HL-60 (cell line): ENCODE data around the gene ANKRD9.

ENCODE experiments used
- DNase-seq, 2 experiments: peaks; one replicate each; pipeline ENCODE4 v3.0.0-alpha.2; 2010 to 2020; ENCODE audit warnings: low read depth in 1 of 2, low spot score in 1 of 2
- H3K27ac ChIP-seq: fragments of 250-450 bp; sonication (Bioruptor Pico); replicated peaks from 2 replicates; pipeline ENCODE4 v1.5.1; 2020; ENCODE audit warnings: mild to moderate bottlenecking, moderate library complexity
- H3K27me3 ChIP-seq: fragments of 250-450 bp; sonication (Bioruptor Pico); 2 replicates; pipeline ENCODE4 v1.5.1; 2021; ENCODE audit warnings: mild to moderate bottlenecking, moderate library complexity; ENCODE audit not compliant: insufficient read depth, poor library complexity, severe bottlenecking
- H3K4me3 ChIP-seq: replicated peaks from 2 replicates; pipeline ENCODE4 v1.5.1; 2011; ENCODE audit warnings: mild to moderate bottlenecking, control low read depth, low read length; ENCODE audit not compliant: insufficient read depth
- GABPA ChIP-seq: IDR thresholded peaks from 2 replicates; pipeline ENCODE4 v1.6.1; 2012; ENCODE audit warnings: low read depth
- POLR2AphosphoS5 ChIP-seq: IDR thresholded peaks from 2 replicates; pipeline ENCODE4 v1.6.1; 2012; ENCODE audit warnings: low read depth
- SPI1 ChIP-seq: IDR thresholded peaks from 2 replicates; pipeline ENCODE4 v1.6.1; 2012; ENCODE audit warnings: low read depth, mild to moderate bottlenecking, borderline replicate concordance
- TF ChIP-seq, protein P1 (sequence below): IDR thresholded peaks from one replicate; pipeline ENCODE4 v1.5.1; 2011; ENCODE audit warnings: low read length, control low read depth, inconsistent platforms; ENCODE audit not compliant: insufficient read depth
- TF ChIP-seq, protein P2 (sequence below): IDR thresholded peaks from 2 replicates; pipeline ENCODE4 v1.6.1; 2012; ENCODE audit warnings: low read depth; ENCODE audit not compliant: insufficient replicate concordance

ANKRD9 gene

DNA sequence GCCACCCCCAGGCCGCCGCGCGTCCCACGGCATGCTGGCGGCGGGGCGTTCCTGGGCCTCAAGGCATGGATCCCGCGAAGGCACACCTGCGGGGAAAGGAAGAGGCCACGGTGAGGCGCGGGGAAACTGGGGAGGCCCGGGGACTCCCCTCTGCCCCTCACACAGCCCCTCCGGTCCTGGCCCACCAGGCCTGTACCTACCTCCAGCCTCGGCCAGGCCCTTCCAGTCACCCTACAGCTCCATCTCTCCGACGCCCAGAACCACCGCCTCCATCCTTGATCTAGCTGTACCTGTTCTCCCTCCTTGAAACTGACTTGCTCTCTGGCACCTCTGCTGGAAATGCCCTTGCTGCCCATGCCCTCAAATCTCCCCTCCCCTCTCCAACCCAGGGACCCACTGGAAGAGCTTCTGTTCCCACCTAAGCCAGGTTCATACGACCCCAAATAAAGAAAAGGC lies 1.7 kb downstream of the ANKRD9 start:
- H3K27me3 ChIP-seq, result no peaks in the 10 kb centered on the region
- no peak overlapping the region for H3K27ac ChIP-seq
- TF ChIP-seq, protein P1, sequence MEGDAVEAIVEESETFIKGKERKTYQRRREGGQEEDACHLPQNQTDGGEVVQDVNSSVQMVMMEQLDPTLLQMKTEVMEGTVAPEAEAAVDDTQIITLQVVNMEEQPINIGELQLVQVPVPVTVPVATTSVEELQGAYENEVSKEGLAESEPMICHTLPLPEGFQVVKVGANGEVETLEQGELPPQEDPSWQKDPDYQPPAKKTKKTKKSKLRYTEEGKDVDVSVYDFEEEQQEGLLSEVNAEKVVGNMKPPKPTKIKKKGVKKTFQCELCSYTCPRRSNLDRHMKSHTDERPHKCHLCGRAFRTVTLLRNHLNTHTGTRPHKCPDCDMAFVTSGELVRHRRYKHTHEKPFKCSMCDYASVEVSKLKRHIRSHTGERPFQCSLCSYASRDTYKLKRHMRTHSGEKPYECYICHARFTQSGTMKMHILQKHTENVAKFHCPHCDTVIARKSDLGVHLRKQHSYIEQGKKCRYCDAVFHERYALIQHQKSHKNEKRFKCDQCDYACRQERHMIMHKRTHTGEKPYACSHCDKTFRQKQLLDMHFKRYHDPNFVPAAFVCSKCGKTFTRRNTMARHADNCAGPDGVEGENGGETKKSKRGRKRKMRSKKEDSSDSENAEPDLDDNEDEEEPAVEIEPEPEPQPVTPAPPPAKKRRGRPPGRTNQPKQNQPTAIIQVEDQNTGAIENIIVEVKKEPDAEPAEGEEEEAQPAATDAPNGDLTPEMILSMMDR, result no peak
- TF ChIP-seq, protein P2, sequence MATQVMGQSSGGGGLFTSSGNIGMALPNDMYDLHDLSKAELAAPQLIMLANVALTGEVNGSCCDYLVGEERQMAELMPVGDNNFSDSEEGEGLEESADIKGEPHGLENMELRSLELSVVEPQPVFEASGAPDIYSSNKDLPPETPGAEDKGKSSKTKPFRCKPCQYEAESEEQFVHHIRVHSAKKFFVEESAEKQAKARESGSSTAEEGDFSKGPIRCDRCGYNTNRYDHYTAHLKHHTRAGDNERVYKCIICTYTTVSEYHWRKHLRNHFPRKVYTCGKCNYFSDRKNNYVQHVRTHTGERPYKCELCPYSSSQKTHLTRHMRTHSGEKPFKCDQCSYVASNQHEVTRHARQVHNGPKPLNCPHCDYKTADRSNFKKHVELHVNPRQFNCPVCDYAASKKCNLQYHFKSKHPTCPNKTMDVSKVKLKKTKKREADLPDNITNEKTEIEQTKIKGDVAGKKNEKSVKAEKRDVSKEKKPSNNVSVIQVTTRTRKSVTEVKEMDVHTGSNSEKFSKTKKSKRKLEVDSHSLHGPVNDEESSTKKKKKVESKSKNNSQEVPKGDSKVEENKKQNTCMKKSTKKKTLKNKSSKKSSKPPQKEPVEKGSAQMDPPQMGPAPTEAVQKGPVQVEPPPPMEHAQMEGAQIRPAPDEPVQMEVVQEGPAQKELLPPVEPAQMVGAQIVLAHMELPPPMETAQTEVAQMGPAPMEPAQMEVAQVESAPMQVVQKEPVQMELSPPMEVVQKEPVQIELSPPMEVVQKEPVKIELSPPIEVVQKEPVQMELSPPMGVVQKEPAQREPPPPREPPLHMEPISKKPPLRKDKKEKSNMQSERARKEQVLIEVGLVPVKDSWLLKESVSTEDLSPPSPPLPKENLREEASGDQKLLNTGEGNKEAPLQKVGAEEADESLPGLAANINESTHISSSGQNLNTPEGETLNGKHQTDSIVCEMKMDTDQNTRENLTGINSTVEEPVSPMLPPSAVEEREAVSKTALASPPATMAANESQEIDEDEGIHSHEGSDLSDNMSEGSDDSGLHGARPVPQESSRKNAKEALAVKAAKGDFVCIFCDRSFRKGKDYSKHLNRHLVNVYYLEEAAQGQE, result no peak
- TF ChIP-seq GABPA, result no peak
- TF ChIP-seq SPI1, result no peak
- TF ChIP-seq POLR2AphosphoS5, result no peak
- H3K4me3 ChIP-seq, result no peak overlapping the region
- no peak for DNase-seq

DNA sequence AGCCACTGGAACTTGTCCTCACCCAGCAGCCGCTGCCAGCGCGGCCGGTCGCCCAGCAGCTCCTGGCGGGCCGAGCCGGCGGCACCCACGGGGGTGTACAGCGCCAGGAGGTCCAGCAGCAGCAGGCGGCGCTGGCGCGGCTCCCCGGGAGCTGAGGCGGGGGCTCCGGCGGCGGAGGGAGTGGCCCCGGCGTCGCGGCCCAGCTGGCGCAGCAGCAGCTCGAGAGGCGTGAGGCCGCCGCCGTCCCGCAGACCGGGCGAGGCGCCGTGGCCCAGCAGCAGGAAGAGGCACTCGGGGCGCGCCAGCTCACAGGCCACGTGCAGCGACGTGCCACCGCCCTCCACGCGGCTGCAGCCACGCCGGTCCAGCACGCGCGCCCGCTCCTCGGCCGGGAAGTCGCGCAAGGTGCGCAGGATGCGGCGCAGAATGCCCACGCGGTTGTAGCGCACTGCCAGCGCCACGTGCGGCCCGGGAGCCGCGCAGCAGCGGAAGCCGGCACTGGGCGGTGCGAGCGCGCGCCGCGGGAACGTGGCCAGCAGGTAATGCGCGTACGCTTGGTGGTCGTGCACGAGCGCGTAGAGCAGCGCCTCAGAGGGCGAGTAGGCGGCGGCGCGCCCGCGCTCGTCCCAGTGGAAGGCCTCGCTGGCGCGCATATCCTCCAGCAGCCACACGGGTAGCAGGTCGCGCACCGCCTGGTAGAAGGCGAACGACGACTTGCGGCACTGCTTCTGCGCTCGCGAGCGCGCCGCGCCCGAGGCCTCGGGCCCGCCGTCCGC lies 2.3 kb downstream of the ANKRD9 start:
- no peak overlapping the region for H3K4me3 ChIP-seq
- no peak for DNase-seq
- H3K27me3 ChIP-seq, result no peaks in the 10 kb centered on the region
- H3K27ac ChIP-seq, result no peak overlapping the region
- TF ChIP-seq POLR2AphosphoS5 (no peak), SPI1 (no peak), GABPA (no peak)
- TF ChIP-seq, protein P2, result no peak
- TF ChIP-seq, protein P1, result no peak

DNA sequence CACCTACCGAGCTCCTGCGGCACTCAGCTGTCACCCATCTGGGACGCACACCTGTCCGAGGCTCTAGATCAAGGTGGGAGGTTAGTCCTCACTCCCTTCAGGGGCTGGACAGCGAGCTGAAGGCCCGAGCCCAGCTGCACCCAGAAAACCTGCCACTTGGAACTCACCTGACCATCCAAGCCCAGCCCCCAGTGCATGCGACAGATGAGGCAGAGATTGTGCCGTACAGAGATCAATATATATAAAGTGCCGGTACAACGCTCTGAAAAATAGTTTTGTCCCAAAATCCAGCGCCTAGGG lies 3.0 kb downstream of the ANKRD9 start:
- no peaks in the 10 kb centered on the region for H3K27me3 ChIP-seq
- TF ChIP-seq, protein P2, result no peak
- TF ChIP-seq GABPA, result no peak
- no peak for TF ChIP-seq POLR2AphosphoS5
- TF ChIP-seq, protein P1, result no peak
- no peak for TF ChIP-seq SPI1
- no peak overlapping the region for H3K27ac ChIP-seq
- no peak for DNase-seq
- no peak overlapping the region for H3K4me3 ChIP-seq
